C4-2B (cell line): ENCODE results near the gene PRR12.

Source experiments
- ZFX ChIP-seq: fragments of 450-650 bp; IDR thresholded peaks from 2 replicates; pipeline ENCODE4 v1.6.1; 2017
- TF ChIP-seq, protein P1 (sequence below): fragments of 450-650 bp; conservative IDR thresholded peaks from 2 replicates; pipeline ENCODE4 v1.5.1; 2017; ENCODE audit warnings: mild to moderate bottlenecking

DNA sequence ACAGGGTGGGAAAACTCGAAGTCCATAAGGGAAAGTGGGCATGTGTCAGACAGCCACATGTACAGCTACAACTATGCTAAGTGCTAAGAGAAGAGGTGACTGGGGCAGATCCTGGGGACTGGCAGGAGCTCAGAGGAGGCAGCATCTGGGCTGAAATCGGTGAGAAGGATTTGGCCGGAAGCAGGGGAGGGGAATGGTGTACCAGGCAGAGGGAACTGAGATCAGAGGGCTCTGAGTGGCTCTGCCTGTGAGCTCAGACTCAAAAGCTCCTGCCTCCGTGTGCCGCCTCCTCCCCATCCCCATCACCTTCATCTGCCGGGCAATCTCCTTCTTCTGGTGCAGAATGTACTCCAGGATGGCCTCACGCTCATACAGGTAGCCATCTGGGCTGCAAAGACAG is 32.4 kb upstream of the PRR12 start:
- TF ChIP-seq, protein P1, sequence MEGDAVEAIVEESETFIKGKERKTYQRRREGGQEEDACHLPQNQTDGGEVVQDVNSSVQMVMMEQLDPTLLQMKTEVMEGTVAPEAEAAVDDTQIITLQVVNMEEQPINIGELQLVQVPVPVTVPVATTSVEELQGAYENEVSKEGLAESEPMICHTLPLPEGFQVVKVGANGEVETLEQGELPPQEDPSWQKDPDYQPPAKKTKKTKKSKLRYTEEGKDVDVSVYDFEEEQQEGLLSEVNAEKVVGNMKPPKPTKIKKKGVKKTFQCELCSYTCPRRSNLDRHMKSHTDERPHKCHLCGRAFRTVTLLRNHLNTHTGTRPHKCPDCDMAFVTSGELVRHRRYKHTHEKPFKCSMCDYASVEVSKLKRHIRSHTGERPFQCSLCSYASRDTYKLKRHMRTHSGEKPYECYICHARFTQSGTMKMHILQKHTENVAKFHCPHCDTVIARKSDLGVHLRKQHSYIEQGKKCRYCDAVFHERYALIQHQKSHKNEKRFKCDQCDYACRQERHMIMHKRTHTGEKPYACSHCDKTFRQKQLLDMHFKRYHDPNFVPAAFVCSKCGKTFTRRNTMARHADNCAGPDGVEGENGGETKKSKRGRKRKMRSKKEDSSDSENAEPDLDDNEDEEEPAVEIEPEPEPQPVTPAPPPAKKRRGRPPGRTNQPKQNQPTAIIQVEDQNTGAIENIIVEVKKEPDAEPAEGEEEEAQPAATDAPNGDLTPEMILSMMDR, result no peak
- no peak for TF ChIP-seq ZFX
